ENCODE data around the gene PSTPIP1.

PSTPIP1 gene

GRCh38 chr15:77075528-77075927 lies 80.6 kb downstream of the PSTPIP1 start:
- no peak for DNase-seq

GRCh38 chr15:77076323-77076915 lies 81.5 kb downstream of the PSTPIP1 start:
- DNase-seq, result no peak

GRCh38 chr15:77081971-77082370 lies 87.0 kb downstream of the PSTPIP1 start:
- DNase-seq, result no peak

GRCh38 chr15:77083381-77084160 lies 88.6 kb downstream of the PSTPIP1 start:
- DNase-seq, result peak; percentile 85

GRCh38 chr15:77084436-77084835 lies 89.5 kb downstream of the PSTPIP1 start:
- no peak for DNase-seq

GRCh38 chr15:77085297-77085696 lies 90.4 kb downstream of the PSTPIP1 start:
- no peak for DNase-seq
